NCI-H524 (cell line): Measurements from ENCODE around the gene ZGPAT.

Experiments used
- DNase-seq, 2 experiments: peaks; one replicate each; lab custom pipeline; 2025; lab: John Stamatoyannopoulos, UW

Gene ZGPAT

DNA sequence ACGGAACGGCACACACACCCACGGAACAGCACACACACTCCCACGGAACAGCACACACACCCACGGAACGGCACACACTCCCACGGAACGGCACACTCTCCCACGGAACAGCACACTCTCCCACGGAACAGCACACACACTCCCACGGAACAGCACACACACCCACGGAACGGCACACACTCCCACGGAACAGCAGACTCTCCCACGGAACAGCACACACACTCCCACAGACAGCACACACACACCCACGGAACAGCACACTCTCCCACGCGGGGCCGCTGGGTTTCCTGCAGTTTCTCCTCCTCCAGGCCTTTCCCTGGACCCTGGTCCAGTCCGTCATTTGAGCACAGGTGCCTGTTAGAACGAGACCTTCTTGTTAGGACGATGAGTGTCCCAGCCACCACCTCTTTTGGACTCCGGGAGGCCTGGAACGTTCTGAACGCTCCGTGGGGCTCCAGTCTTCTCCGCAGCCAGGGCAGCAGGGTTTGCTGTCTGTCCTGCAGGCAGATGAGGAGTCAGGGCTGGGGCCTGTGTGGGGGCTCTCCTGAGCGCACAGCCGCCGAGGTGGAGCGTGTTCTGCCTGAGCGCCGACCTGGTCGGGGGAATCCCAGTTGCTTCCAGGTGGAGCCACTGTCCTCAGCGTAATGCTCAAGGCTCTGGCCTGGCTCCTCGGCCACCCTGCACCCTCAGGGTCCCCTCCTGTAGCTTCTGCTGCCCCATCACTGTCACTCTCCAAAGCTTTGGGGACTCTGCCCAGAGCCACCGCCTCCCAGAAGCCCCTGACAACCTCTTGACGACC is 29.0 kb upstream of the ZGPAT start:
- DNase-seq: no peak

DNA sequence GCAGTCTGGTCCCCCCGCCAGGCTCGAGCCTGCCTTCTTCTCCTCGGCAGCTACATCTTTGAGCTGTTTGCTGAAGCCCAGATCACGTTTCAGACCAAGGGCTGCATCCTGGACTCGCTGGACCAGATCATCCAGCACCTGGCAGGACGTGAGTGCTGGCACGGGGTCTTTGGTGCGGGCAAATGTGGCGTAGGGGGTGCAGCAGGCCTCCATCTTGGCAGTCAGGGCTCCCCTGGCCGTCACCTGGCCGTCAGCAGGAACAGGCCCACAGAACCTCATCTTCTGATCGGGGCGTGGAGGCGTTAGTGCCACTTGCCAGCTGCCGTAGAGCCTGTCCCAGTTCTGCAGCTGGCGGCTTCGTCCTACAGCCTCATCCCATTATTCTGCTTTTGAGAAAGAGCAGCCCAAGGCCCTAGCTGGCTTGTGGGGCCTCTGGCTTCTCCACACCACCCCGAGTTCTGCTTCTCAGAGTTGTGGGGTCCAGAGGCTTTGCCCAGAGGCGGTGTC is 28.0 kb upstream of the ZGPAT start:
- no peak for DNase-seq

DNA sequence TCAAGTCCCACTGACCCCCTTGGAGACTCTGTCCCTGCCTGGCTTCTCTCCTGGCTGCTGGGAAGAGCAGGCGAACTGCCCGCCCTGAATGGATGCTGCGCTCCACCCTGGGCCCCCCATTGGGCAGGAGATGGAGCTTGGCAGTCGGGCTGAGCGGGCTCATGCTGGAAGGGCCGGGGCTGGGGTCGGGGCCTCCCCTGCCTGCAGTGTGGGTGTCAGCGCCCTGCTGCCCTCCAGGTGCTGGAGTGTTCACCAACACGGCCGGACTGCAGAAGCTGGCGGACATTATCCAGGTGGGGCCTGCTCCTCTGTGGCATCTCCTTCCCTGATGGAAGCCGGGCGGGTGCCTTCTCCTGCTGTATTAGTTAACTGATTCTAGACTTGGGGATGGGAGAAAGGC is 27.4 kb upstream of the ZGPAT start:
- no peak for DNase-seq

DNA sequence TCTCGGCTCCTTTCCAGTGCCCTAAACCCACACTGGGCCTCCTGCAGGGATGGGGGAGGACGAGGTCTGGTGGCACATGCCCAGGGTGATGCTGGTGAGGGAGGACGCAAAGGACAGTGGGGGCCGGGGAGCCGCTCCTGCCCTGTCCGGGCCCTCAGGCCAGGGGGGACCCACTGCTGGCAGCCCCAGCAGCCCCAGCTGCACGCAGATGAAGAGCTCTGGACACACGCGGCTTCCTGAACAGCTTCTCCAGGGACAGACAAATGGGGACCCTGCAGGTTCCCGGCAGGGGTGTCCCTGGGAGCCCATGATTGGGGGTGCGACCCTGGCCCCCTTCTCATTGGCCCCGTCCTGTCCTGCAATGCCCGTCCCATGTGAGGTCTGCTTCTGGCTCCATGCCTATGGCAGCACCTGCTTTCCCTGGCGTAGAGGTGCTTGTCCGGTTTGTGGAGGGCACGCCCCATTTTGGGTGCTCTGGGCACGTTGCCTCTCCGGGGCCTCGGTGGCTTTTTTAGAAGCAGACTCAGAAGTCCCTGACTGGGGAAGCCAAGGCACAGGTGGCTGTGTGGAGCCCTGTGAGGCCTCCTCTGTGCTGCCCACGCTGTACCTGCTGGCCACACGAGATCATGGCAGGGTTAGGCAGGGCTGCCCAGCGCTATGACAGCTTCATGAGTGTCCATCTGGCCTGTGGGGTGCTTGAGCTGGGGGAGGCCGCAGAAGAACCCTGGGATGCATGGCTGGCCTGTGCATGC is 26.8 kb upstream of the ZGPAT start:
- no peak for DNase-seq

DNA sequence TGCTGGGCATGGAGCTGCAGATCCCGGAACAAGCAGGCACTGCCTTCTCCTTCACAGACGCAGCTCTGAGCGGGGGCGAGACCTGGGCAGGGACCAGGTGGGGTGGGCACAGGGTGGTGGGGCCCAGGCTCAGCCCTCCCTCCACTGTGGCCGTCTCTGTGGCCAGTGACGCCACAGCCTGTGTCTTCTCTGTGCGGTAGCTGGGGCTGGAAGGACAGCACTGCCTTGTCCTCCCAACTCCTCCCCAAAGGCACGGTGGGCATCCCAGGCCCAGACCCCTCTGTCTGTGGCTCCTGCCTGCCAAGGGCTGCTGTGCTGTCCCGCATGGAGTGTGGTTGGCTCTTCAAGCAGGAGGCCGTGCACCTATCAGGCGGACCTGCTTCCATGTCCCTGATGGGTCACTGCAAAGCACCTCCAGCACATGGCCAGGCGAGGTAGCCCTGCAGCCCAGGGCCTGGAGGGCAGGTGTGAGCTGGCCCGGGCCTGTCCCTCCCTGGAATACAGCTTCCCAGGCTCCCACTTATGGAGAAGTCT is 26.2 kb upstream of the ZGPAT start:
- no peak for DNase-seq

DNA sequence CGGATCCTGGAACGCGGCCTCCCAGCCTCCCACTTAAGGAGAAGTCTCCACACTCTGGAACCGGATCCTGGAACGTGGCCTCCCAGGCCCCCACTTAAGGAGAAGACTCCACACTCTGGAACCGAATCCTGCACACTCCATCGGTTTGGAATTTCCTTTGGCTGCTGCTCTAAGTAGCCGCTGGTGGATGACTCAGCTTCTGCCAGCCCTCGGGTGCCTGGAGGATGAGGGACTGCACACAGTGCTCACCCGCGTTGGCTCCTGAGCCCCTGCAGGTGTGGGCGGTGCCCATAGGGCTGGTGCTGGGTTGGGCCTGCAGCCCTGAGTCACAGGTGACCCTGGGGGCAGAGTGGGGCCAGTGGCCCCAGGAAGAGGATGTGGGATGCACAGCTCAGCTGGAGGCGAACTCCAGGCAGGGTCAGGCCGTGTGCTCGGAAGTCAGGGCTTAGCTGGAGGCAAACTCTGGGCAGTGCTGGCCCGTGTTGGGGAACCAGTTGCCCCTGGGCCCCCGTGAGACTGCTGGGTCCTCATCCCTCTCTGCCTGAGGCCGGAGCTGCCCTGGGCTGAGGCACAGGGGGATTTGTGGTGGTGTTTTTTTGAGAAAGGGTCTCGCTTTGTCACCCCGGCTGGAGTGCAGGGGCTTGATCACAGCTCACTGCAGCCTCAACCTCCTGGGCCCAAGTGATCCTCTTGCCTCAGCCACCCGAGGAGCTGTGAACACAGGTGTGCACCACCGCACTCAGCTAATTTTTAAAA is 25.3 kb upstream of the ZGPAT start:
- no peak for DNase-seq

DNA sequence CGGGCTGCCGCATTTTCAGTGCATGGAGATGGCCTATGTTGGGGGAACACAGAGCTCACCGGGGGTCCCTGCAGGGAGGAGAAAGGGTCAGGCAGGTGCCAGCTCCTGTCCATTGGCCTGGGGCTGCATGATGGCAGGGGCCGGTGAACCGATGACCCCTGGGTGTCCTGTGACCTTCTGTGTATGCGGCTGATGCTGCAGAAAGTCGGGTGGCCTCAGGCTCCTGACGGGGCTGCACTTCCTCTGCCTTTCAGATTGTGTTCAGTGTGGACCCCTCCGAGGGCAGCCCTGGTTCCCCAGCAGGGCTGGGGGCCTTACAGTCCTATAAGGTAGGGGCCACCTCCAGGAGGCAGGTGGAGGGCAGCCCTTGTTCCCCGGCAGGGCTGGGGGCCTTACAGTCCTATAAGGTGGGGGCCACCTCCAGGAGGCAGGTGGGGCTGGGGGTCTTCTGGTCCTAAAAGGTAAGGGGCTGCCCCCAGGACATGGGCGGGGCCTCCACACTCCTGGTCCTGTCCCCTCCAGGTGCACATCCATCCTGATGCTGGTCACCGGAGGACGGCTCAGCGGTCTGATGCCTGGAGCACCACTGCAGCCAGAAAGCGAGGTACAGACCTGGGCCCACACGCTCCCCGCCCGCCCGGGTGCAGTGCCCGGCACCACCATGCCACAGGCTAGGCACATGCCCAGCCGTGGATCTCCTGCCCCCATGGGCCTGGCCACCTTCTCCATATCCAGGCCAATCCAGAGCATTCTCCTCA is 22.4 kb upstream of the ZGPAT start:
- DNase-seq: no peak

DNA sequence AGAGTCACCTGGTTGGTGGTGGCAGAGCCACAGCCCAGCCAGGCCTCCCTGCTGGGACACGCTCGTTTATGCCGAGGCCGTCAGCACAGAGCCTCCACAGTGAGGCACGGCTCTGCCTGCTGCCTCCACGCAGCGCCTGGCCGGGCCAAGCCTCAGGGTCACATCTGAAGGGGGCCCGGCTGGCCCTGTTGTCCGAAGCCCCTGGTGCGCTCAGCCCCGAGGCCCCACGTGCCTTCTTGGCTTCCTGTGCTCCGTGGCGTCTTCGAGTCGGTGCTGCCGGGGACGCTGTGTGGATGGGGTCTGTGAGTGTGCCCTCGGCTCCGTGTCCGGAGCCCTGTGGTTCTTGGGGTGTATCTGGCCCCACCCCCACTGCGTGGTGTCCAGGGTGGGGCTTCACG is 21.7 kb upstream of the ZGPAT start:
- no peak for DNase-seq

DNA sequence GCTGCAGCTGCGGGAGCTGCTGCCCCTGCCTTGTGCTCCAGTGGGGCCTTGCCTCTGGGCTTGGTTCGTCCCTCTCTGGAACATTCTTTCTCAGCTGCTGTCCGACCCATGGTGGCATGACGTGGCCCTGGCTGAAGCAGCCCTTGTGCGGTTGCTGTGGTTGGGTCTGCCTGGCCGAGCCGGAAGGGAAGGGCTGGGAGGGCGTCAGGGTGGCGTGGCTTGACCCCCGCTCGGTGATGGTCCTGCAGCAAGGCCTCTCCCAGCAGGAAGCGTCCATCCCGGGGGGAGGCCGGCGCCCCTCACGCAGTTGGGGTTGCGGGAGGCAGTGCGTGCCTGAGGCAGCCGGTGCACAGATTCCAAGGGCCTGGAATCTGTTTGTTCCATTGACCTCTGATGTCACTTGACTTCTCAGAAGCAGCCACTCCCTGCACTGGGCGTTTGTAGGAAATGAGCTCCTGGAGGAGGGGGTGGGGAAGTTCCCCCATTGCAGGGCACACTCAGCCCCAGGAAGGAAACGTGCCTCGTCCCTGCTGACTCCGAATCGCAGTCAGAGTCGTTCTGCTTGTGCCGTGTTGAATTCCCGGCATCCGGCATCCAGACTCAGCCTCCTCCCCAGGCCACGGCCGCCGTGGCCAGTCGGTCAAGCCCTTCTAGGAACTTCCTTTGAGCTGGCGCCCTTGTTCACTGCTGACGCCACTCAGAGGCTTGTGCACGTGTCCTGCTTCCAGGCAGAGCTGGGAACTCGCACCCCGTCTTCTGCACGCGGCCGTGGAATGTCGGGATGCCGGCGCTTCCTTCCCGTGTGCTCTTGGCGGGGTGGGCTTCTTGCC is 21.1 kb upstream of the ZGPAT start:
- no peak for DNase-seq

DNA sequence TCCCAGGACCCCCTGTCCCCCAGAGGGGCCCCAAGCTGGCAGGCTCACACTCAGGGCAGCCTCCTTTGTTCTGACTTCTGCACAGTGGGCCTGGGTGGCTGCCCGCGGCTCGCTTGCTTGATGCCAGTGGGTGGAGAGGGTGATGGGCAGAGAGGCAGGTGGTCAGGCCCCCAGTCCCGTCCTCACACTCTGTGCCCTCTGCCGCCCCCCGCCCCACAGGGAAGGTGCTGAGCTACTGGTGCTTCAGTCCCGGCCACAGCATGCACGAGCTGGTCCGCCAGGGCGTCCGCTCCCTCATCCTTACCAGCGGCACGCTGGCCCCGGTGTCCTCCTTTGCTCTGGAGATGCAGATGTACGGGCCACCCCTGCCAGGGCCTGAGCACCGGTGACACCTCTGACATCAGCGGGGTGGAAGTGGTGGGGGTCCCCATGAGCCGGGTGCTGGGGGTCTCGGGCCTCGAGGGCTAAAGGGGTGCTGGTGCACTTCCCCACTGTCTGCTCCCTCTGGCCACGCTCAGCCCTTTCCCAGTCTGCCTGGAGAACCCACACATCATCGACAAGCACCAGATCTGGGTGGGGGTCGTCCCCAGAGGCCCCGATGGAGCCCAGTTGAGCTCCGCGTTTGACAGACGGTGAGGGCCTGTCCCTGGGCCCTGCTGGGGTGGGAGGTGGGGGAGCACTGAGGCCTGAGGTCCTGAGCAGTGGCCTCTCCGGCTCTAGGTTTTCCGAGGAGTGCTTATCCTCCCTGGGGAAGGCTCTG is 20.2 kb upstream of the ZGPAT start:
- DNase-seq: no peak

DNA sequence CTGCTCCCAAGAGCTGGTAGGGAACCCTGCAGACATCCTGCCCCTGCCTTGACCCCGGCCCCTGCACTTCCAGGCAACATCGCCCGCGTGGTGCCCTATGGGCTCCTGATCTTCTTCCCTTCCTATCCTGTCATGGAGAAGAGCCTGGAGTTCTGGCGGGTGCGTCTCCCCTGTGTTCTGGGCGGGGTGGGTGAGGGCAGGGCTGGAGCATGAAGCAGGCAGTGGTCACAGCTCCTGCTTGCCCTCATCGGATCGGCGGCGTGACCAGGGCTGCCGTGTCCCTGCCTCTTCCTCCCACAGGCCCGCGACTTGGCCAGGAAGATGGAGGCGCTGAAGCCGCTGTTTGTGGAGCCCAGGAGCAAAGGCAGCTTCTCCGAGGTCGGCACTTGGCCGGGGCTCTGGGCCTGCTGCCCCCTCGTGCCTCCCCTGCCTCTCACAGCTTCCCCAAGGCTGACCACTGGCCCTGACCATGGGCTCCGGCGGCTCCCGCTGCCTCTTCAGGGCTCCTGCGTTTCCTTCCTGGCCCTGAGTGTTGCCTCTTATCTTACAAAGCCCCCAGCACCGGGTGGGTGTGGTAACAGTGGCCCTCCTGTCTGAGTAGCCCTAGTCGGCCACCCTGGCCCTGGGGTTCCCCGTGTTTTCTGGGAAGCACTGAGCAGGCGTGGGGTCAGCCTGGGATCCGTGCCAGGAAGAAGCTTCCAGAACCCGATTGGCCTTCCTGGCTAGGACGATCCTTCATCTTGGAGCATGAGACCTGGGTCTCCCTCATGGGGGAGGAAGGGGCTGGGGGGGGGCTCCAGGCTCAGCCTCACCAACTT is 19.4 kb upstream of the ZGPAT start:
- DNase-seq: no peak

DNA sequence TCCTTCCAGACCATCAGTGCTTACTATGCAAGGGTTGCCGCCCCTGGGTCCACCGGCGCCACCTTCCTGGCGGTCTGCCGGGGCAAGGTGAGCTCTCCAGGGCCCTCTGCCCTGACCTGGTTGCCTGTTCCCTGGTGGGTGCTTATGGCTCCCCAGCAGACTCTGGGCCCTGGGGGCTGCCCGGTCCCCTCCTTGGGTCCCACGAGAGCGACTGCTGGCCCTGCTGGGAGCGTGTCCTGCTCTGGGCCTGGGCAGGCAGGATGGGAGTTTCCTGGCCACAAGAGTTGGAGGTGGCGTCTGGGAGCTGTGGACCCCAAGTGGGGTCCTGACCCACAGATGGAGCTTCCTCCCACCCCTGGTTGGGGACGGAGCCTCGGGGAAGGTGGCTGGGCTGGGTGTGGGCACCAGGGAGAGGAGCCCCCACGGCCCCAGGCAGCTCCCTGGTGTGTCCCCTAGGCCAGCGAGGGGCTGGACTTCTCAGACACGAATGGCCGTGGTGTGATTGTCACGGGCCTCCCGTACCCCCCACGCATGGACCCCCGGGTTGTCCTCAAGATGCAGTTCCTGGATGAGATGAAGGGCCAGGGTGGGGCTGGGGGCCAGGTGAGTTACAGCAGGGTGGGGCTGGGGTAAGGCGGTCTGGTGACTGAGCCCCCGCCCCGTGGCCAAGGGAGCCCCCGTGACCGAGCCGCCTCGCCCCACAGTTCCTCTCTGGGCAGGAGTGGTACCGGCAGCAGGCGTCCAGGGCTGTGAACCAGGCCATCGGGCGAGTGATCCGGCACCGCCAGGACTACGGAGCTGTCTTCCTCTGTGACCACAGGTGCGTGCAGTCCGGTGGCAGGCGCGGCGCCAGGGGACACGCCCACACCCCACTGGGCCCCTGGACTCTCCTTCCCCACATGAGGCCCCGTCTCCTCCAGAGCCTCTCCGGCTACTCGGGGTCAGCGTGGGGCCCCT is 18.5 kb upstream of the ZGPAT start:
- no peak for DNase-seq

DNA sequence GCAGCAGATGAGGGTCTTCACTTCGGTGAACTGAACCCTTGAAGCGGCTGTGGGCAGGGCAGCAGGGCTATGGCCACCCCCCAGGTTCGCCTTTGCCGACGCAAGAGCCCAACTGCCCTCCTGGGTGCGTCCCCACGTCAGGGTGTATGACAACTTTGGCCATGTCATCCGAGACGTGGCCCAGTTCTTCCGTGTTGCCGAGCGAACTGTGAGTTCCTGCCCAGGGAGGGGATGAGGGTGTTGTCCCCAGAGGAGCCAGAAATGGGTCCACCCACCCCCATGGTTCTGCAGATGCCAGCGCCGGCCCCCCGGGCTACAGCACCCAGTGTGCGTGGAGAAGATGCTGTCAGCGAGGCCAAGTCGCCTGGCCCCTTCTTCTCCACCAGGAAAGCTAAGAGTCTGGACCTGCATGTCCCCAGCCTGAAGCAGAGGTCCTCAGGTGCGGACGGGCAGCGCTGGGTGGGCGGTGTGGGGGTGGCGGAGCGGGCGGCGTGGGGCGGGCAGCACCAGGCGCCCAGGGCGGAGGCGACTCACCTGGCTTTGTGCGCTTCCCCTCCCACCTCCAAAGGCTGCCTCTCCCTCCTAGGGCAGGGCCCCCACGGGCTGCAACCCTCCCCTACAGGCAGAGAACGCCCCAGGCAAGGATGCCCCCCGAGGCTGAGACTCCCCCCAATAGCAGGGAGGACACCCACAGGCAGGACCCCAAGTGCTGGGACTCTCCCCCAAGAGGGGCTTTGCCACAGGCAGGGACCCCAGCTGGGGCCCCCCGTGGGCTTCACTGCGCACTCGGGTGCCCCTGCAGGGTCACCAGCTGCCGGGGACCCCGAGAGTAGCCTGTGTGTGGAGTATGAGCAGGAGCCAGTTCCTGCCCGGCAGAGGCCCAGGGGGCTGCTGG is 17.6 kb upstream of the ZGPAT start:
- no peak for DNase-seq

DNA sequence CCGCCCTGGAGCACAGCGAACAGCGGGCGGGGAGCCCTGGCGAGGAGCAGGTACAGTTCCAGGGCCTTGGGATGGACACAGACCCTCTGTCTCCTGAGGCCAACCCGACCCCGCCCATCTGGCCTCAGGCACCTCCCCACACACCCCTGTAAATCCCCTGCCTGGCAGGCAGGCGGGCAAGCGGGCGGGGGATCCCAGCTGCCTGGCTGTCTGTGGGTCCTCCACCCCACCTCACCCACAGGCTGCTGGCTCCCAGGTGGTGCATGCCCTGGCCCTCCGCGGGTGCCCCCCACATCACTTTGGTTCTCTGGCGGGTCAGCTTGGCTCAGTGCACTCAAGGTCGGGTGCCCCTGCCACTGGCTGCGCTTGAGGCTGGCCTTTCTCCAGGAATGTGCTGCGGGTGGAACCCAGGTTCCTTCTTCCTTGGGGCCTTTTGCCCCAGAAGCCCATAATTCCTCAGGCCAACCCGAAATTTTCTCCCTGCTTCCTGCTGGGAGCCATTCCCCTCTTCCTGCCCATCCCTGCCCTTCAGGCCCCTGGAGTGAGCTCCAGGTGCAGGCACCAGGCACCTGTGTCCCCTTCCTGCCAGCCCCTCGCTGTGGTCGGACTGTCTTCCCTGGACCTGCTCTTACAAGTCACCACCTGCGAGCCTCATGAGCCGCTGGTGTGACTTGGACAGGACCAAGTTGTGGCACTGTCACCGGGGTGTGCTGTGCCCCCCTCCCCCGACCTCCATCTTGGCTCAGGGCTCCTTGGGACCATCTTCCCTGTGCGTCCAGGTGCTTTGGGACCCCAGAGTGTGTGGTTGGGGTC is 16.7 kb upstream of the ZGPAT start:
- DNase-seq: no peak

DNA sequence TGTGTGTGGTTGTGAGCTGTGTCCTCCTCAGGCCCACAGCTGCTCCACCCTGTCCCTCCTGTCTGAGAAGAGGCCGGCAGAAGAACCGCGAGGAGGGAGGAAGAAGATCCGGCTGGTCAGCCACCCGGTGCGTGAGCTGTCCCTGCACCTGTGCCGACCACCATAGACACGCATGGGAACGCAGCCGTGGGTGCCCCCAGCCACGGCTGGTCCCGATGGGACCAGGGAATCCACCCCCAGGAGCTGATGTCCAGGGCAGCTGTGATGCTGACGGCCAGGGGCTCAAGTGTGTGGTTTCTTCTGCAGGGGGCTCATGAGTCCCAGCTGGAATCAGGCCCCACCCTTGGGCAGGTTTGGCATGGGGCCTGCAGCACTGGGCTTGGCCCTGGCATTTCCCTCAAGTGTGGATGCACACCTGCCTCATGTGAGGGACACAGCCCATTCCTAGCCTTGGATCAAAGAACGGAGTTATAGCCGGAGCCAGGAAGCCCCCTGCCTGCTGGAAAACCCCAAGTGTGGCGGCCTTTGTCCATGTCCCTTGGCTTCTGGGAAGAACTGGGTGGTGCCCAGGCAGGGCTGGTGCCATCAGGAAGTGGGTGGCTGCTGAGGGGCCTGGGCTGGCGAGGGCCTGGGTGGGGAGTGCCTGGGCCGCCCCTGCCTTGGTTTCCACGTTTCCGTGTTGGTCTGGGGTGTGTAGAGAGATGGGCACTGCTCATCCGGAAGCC is 16.0 kb upstream of the ZGPAT start:
- no peak for DNase-seq
